C4-2B (cell line): ENCODE results near the gene KLF17.

Source experiments
- ZFX ChIP-seq: fragments of 450-650 bp; IDR thresholded peaks from 2 replicates; pipeline ENCODE4 v1.6.1; 2017
- TF ChIP-seq, protein P1 (sequence below): fragments of 450-650 bp; conservative IDR thresholded peaks from 2 replicates; pipeline ENCODE4 v1.5.1; 2017; ENCODE audit warnings: mild to moderate bottlenecking

DNA sequence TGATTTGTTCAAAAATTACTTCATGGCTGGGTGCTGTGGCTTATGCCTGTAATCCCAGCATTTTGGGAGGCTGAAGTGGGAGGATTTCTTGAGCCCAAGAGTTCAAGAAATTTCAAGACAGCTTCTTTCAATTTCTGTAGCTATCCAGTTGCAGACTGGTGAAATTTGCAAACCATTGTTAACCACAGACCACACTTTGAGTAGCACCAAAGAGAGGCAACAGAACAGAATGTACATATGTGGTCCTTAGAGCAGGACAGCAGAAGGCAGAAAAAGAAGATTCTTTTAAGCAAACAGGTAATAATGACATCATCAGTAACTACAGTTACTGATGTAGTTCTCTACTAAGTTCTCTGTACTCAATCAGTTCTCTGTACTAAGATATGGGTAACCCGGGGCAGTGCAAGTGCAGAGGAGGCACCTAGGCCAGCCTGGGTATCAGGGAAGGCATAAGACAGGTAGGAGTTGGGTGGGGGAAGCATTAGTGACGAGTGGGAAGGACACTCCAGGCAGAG, 5.5 kb upstream of the KLF17 start:
- TF ChIP-seq, protein P1, sequence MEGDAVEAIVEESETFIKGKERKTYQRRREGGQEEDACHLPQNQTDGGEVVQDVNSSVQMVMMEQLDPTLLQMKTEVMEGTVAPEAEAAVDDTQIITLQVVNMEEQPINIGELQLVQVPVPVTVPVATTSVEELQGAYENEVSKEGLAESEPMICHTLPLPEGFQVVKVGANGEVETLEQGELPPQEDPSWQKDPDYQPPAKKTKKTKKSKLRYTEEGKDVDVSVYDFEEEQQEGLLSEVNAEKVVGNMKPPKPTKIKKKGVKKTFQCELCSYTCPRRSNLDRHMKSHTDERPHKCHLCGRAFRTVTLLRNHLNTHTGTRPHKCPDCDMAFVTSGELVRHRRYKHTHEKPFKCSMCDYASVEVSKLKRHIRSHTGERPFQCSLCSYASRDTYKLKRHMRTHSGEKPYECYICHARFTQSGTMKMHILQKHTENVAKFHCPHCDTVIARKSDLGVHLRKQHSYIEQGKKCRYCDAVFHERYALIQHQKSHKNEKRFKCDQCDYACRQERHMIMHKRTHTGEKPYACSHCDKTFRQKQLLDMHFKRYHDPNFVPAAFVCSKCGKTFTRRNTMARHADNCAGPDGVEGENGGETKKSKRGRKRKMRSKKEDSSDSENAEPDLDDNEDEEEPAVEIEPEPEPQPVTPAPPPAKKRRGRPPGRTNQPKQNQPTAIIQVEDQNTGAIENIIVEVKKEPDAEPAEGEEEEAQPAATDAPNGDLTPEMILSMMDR, result no peak
- TF ChIP-seq ZFX, result no peak
